Endometrial microvascular endothelial cells (primary cell): ENCODE measurements around the gene C16orf89. TPM values are rescaled to one million over a fixed set of nuclear protein-coding genes. Genes with fewer than 3 reads are reported as not detected.
"Not testable (repeated sequence)": the region's sequence is repeated elsewhere in the genome, so short reads cannot be mapped to it uniquely, and the experiment has no call there.

ENCODE experiments used
- in situ Hi-C: cut with HindIII; loops from 2 replicates; pipeline ENCODE4 v1.10.0; 2017; ENCODE audit warnings: low sequenced_read_pairs, low pct_unique_long_range_greater_than_20kb; ENCODE audit errors: inconsistent ontology term
- total RNA-seq: library from RNA; depleted of rRNA; stranded (reverse); fragments of >200 nt; gene quantifications from one replicate; pipeline ENCODE4 v1.2.3, GENCODE V29; 2015; ENCODE audit errors: inconsistent ontology term

The C16orf89 gene
- total RNA-seq, 1 donor from 2014 or later = not detected

GRCh38 chr16:5065326-5065725 lies 430 bp downstream of the C16orf89 start:
- in situ Hi-C loops = no loop called here

- in situ Hi-C loops = no loop called here
Observed at GRCh38 chr16:5064915-5065314, 841 bp downstream of the C16orf89 start.

GRCh38 chr16:5062790-5063765 lies 2.7 kb downstream of the C16orf89 start:
- in situ Hi-C loops = no loop called here

GRCh38 chr16:5062051-5062450 lies 3.7 kb downstream of the C16orf89 start:
- in situ Hi-C loops = no loop called here

- in situ Hi-C loops = no loop called here
Observed at GRCh38 chr16:5060073-5060641, 5.6 kb downstream of the C16orf89 start.

- in situ Hi-C loops = no loop called here
Observed at GRCh38 chr16:5059386-5060072, 6.2 kb downstream of the C16orf89 start.

- in situ Hi-C loops = no loop called here
Observed at GRCh38 chr16:5058476-5058875, 7.3 kb downstream of the C16orf89 start.

- in situ Hi-C loops = no loop called here
Observed at GRCh38 chr16:5056352-5056751, 9.4 kb downstream of the C16orf89 start.

GRCh38 chr16:5054876-5055865 lies 10.6 kb downstream of the C16orf89 start:
- in situ Hi-C loops = no loop called here

- in situ Hi-C loops = no loop called here
Observed at GRCh38 chr16:5046914-5047313, 18.8 kb downstream of the C16orf89 start.

GRCh38 chr16:5045499-5046115 lies 20.1 kb downstream of the C16orf89 start:
- in situ Hi-C loops = no loop called here

GRCh38 chr16:5044581-5044980 lies 21.2 kb downstream of the C16orf89 start:
- in situ Hi-C loops = not testable (repeated sequence)

- in situ Hi-C loops = no loop called here
Observed at GRCh38 chr16:5044011-5044540, 21.7 kb downstream of the C16orf89 start.

GRCh38 chr16:5042574-5043171 lies 23.1 kb downstream of the C16orf89 start:
- in situ Hi-C loops = no loop called here

- in situ Hi-C loops = no loop called here
Observed at GRCh38 chr16:5041600-5042133, 24.1 kb downstream of the C16orf89 start.

- in situ Hi-C loops = no loop called here
Observed at GRCh38 chr16:5040451-5040850, 25.3 kb downstream of the C16orf89 start.
